DOHH2 (cell line): ENCODE data around the gene MYBPC3.

Source experiments
- EZH2phosphoT487 ChIP-seq: fragments of 200-600 bp; sonication (generic); IDR thresholded peaks from 2 replicates; pipeline ENCODE4 v1.6.1; 2017; ENCODE audit warnings: borderline replicate concordance, mild to moderate bottlenecking, antibody characterized with exemption, low read length, moderate library complexity, mixed read lengths
- TF ChIP-seq, protein P1 (sequence below): fragments of 200-600 bp; sonication (generic); IDR thresholded peaks from one replicate; pipeline ENCODE4 v1.5.1; 2014; ENCODE audit warnings: antibody characterized with exemption, mild to moderate bottlenecking, low read depth, low read length; ENCODE audit not compliant: poor library complexity, severe bottlenecking

DNA sequence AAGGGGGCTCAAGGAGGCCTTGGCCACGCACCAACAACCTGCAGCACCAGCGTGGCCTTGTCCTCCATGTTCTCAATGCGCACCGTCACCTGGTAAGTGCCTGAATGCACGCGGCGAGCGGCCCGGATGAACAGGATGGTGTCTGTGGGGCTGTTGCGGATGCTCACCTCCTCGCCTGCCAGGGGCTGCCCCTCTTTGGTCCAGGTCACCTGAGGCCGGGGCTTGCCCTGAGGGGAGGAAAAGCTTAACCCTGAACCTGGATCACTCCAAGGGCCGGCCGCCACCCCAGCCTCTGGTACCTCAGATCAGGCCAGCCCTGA is 19.0 kb downstream of the MYBPC3 start:
- TF ChIP-seq, protein P1, sequence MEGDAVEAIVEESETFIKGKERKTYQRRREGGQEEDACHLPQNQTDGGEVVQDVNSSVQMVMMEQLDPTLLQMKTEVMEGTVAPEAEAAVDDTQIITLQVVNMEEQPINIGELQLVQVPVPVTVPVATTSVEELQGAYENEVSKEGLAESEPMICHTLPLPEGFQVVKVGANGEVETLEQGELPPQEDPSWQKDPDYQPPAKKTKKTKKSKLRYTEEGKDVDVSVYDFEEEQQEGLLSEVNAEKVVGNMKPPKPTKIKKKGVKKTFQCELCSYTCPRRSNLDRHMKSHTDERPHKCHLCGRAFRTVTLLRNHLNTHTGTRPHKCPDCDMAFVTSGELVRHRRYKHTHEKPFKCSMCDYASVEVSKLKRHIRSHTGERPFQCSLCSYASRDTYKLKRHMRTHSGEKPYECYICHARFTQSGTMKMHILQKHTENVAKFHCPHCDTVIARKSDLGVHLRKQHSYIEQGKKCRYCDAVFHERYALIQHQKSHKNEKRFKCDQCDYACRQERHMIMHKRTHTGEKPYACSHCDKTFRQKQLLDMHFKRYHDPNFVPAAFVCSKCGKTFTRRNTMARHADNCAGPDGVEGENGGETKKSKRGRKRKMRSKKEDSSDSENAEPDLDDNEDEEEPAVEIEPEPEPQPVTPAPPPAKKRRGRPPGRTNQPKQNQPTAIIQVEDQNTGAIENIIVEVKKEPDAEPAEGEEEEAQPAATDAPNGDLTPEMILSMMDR: no peak
- no peak for TF ChIP-seq EZH2phosphoT487
